GM19035 (cell line): ENCODE results near the gene GALNT10.
A peak's percentile ranks its signal among the peaks of the same experiment; 100 is the strongest.
"Not testable (repeated sequence)": the region's sequence is repeated elsewhere in the genome, so short reads cannot be mapped to it uniquely, and the experiment has no call there.

Source experiments
- ATAC-seq: cut with Tn5 transposase; IDR thresholded peaks from one replicate; pipeline ENCODE4 v1.9.1; 2021; ENCODE audit not compliant: unreplicated experiment

The GALNT10 gene

GRCh38 chr5:154190595-154191304 is at the start of gene GALNT10:
Gene GALNT10 (plus strand): TSS chr5:154190733. CDS start chr5:154190867, 134 bp downstream.
- ATAC-seq = peak; percentile 74

- ATAC-seq = no peak
Measured at GRCh38 chr5:154141745-154142221, 48.8 kb upstream of the GALNT10 start.

- no peak for ATAC-seq
Measured at GRCh38 chr5:154143211-154143641, 47.3 kb upstream of the GALNT10 start.

GRCh38 chr5:154145268-154145667 is 45.3 kb upstream of the GALNT10 start:
- no peak for ATAC-seq

- no peak for ATAC-seq
Measured at GRCh38 chr5:154146409-154146808, 44.1 kb upstream of the GALNT10 start.

- ATAC-seq = no peak
Measured at GRCh38 chr5:154147666-154148065, 42.9 kb upstream of the GALNT10 start.

GRCh38 chr5:154150471-154150870 is 40.1 kb upstream of the GALNT10 start:
- ATAC-seq = not testable (repeated sequence)

GRCh38 chr5:154157483-154158378 is 32.8 kb upstream of the GALNT10 start:
- ATAC-seq = no peak

GRCh38 chr5:154158379-154158737 is 32.2 kb upstream of the GALNT10 start:
- no peak for ATAC-seq

GRCh38 chr5:154159343-154159742 is 31.2 kb upstream of the GALNT10 start:
- ATAC-seq = no peak

- ATAC-seq = no peak
Measured at GRCh38 chr5:154162539-154163151, 27.9 kb upstream of the GALNT10 start.

GRCh38 chr5:154163327-154164248 is 26.9 kb upstream of the GALNT10 start:
- no peak for ATAC-seq

GRCh38 chr5:154164249-154164581 is 26.3 kb upstream of the GALNT10 start:
- no peak for ATAC-seq

GRCh38 chr5:154165886-154166285 is 24.6 kb upstream of the GALNT10 start:
- no peak for ATAC-seq

GRCh38 chr5:154166901-154167791 is 23.4 kb upstream of the GALNT10 start:
- no peak for ATAC-seq

- ATAC-seq = no peak
Measured at GRCh38 chr5:154168395-154168794, 22.1 kb upstream of the GALNT10 start.

GRCh38 chr5:154172785-154173184 is 17.7 kb upstream of the GALNT10 start:
- ATAC-seq = no peak

- no peak for ATAC-seq
Measured at GRCh38 chr5:154174091-154174490, 16.4 kb upstream of the GALNT10 start.

GRCh38 chr5:154176181-154176580 is 14.4 kb upstream of the GALNT10 start:
- no peak for ATAC-seq

GRCh38 chr5:154178661-154179060 is 11.9 kb upstream of the GALNT10 start:
- no peak for ATAC-seq
